HepG2 (cell line): ENCODE measurements around the gene DOCK1. TPM values are rescaled to one million over a fixed set of nuclear protein-coding genes. Genes with fewer than 3 reads are reported as not detected.
A peak's percentile ranks its signal among the peaks of the same experiment; 100 is the strongest.

Experiments used
- AKAP8 ChIP-seq: sonication (generic); formaldehyde crosslinking; IDR thresholded peaks from 2 replicates; pipeline ENCODE4 v1.5.1; 2020; ENCODE audit warnings: mild to moderate bottlenecking, missing genetic modification reagents
- FLYWCH1 ChIP-seq: sonication (generic); formaldehyde crosslinking; IDR thresholded peaks from 2 replicates; pipeline ENCODE4 v1.8.1; 2023; ENCODE audit warnings: mild to moderate bottlenecking, missing genetic modification reagents
- GZF1 ChIP-seq: sonication (generic); formaldehyde crosslinking; IDR thresholded peaks from 2 replicates; pipeline ENCODE4 v1.5.1; 2020; ENCODE audit warnings: mild to moderate bottlenecking, missing genetic modification reagents
- HDAC1 ChIP-seq: sonication (generic); formaldehyde crosslinking; IDR thresholded peaks from 2 replicates; pipeline ENCODE4 v1.5.1; 2020; ENCODE audit warnings: mild to moderate bottlenecking, missing genetic modification reagents
- HNF4A ChIP-seq: sonication (generic); formaldehyde crosslinking; IDR thresholded peaks from 2 replicates; pipeline ENCODE4 v1.4.0; 2020; ENCODE audit warnings: missing genetic modification reagents
- HNRNPUL1 ChIP-seq: fragments of 200-400 bp; formaldehyde crosslinking; IDR thresholded peaks from 2 replicates; pipeline ENCODE4 v1.6.1; 2017; ENCODE audit warnings: low read depth, mild to moderate bottlenecking, low read length, moderate library complexity
- HOXA3 ChIP-seq: sonication (generic); formaldehyde crosslinking; IDR thresholded peaks from 2 replicates; pipeline ENCODE4 v1.5.0; 2020; ENCODE audit warnings: missing genetic modification reagents
- IRX3 ChIP-seq: sonication (generic); formaldehyde crosslinking; IDR thresholded peaks from 2 replicates; pipeline ENCODE4 v1.8.1; 2023; ENCODE audit warnings: mild to moderate bottlenecking, low read depth, missing genetic modification reagents, borderline replicate concordance
- LCORL ChIP-seq, 2 experiments: fragments of 450-650 bp in 1 of 2; sonication (generic) in 1 of 2; formaldehyde crosslinking in 1 of 2; IDR thresholded peaks; 2 replicates each; pipeline versions ENCODE4 v1.5.0 to v1.6.1; 2017 to 2020; ENCODE audit warnings: antibody characterized with exemption in 1 of 2, missing genetic modification reagents in 1 of 2
- MEIS1 ChIP-seq: sonication (generic); formaldehyde crosslinking; IDR thresholded peaks from 2 replicates; pipeline ENCODE4 v1.9.0; 2021; ENCODE audit warnings: mild to moderate bottlenecking, missing genetic modification reagents, moderate library complexity, borderline replicate concordance
- MZF1 ChIP-seq: sonication (generic); formaldehyde crosslinking; IDR thresholded peaks from 2 replicates; pipeline ENCODE4 v1.8.1; 2023; ENCODE audit warnings: mild to moderate bottlenecking, missing genetic modification reagents, borderline replicate concordance
- RFX5 ChIP-seq: IDR thresholded peaks from 2 replicates; pipeline ENCODE4 v1.6.1; 2011; ENCODE audit warnings: low read depth, low read length, improper control_type of control experiment
- SAFB2 ChIP-seq: sonication (generic); formaldehyde crosslinking; IDR thresholded peaks from 2 replicates; pipeline ENCODE4 v1.5.1; 2020; ENCODE audit warnings: missing genetic modification reagents, low read depth, mild to moderate bottlenecking, borderline replicate concordance
- TARDBP ChIP-seq: sonication (generic); formaldehyde crosslinking; IDR thresholded peaks from 2 replicates; pipeline ENCODE4 v1.8.0; 2022; ENCODE audit warnings: mild to moderate bottlenecking, missing genetic modification reagents
- TP53 ChIP-seq: sonication (generic); formaldehyde crosslinking; conservative IDR thresholded peaks from 2 replicates; pipeline ENCODE4 v1.4.0; 2020; ENCODE audit warnings: missing genetic modification reagents
- ZFP37 ChIP-seq: sonication (generic); formaldehyde crosslinking; IDR thresholded peaks from 2 replicates; pipeline ENCODE4 v1.4.0; 2020; ENCODE audit warnings: missing genetic modification reagents, borderline replicate concordance
- ZFP82 ChIP-seq: sonication (generic); formaldehyde crosslinking; IDR thresholded peaks from 2 replicates; pipeline ENCODE4 v1.5.1; 2020; ENCODE audit warnings: mild to moderate bottlenecking, missing genetic modification reagents, borderline replicate concordance
- ZHX1 ChIP-seq: sonication (generic); formaldehyde crosslinking; IDR thresholded peaks from 2 replicates; pipeline ENCODE4 v1.8.1; 2022; ENCODE audit warnings: low read depth, mild to moderate bottlenecking, missing genetic modification reagents
- ZNF18 ChIP-seq: sonication (generic); formaldehyde crosslinking; IDR thresholded peaks from 2 replicates; pipeline ENCODE4 v1.8.0; 2022; ENCODE audit warnings: mild to moderate bottlenecking, missing genetic modification reagents; ENCODE audit not compliant: insufficient replicate concordance
- ZNF572 ChIP-seq: sonication (generic); formaldehyde crosslinking; IDR thresholded peaks from 2 replicates; pipeline ENCODE4 v1.5.1; 2020; ENCODE audit warnings: mild to moderate bottlenecking, missing genetic modification reagents
- ZNF720 ChIP-seq: sonication (generic); formaldehyde crosslinking; IDR thresholded peaks from 2 replicates; pipeline ENCODE4 v1.4.0; 2020; ENCODE audit warnings: missing genetic modification reagents
- ZNF747 ChIP-seq: sonication (generic); formaldehyde crosslinking; IDR thresholded peaks from 2 replicates; pipeline ENCODE4 v1.8.1; 2023; ENCODE audit warnings: missing genetic modification reagents, mild to moderate bottlenecking, borderline replicate concordance
- ZNF816 ChIP-seq: sonication (generic); formaldehyde crosslinking; IDR thresholded peaks from 2 replicates; pipeline ENCODE4 v1.8.0; 2022; ENCODE audit warnings: missing genetic modification reagents, mild to moderate bottlenecking, borderline replicate concordance
- ZNF883 ChIP-seq: sonication (generic); formaldehyde crosslinking; IDR thresholded peaks from 2 replicates; pipeline ENCODE4 v1.5.1; 2020; ENCODE audit warnings: mild to moderate bottlenecking, missing genetic modification reagents; ENCODE audit errors: not compliant biosample characterization
- polyA plus RNA-seq, 8 experiments: library from polyadenylated mRNA; depleted of rRNA in 3 of 8; stranded (reverse) in 7 of 8; unstranded in 1 of 8; fragments of >200 nt; fragmentation: Illumina TruSeq in 4 of 8; extraction: Trizol in 4 of 8; gene quantifications; 2 replicates each; pipeline versions ENCODE4 v1.2.1 to v1.2.3, GENCODE V29; 2011 to 2016; ENCODE audit warnings: low read depth in 4 of 8, missing spikeins in 1 of 8, mixed read lengths in 1 of 8; ENCODE audit not compliant: insufficient read depth in 1 of 8
- total RNA-seq, 5 experiments: library from RNA; depleted of rRNA; stranded (reverse); fragments of >200 nt; fragmentation: Illumina TruSeq; extraction: Trizol; gene quantifications; 2 replicates each; pipeline ENCODE4 v1.2.3, GENCODE V29; 2016; ENCODE audit warnings: low read depth in 1 of 5
- TF ChIP-seq, protein P1 (sequence below): sonication (generic); formaldehyde crosslinking; IDR thresholded peaks from 2 replicates; pipeline ENCODE4 v1.4.0; 2020; ENCODE audit warnings: missing genetic modification reagents, mild to moderate bottlenecking, borderline replicate concordance

The DOCK1 gene
- total and polyA plus RNA-seq, 2 of the 13 experiments (the other 11 are each of a cell fraction or from before 2014, with no cell fraction given), result 8.3 to 25.5 TPM

DNA sequence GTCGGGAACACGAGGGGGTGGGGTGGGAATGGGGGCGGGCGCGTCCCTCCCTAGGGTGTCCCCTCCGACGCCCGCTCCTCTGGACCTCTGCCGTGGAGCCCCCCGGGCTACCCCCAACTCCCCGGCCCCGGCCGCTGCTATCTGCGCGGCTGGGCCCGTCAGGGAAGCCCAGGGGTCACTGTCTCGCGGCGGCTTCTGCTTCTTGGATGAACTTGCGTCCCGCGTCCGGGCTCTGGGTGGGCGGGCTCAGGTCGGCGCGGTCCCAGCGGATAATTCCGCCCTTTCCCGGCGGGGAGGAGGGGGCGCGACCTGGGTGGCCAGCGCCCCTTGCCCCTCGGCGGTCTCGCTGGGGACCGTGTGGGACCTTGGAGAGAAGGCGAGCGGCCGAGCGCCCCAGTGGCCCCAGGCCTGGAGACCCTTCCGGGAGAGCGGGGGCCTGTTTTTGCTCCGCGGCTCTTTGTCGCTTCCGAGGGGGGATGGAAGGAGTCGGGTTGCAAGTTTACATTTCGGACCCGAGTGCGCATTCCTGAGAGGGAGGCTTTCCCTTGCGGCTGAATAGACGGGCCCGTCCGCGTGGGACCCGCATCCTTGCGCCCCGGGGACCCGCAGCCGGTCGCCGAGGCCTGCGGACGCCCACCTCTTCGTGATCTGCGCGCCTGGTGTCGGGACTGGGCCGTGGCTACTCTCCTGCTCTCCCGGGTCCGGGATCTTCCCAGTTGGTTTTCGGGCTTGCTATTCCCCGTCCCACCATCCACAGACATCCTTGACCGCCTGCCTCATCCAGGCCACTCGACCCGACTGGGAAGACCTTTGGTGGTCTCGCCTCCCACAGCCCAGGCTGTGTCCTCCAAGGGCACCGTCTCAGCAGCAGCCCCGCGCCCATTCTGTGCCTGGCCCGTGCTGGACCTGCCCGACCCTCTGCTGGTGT lies 812 bp downstream of the DOCK1 start (continued):
- no peak for TF ChIP-seq ZHX1 (CRISPR knock-in tag)
- no peak for TF ChIP-seq IRX3 (CRISPR knock-in tag)
- no peak for TF ChIP-seq RFX5
- no peak for TF ChIP-seq HNF4A (CRISPR knock-in tag)
- TF ChIP-seq ZFP82, result no peak
- TF ChIP-seq FLYWCH1 (CRISPR knock-in tag), result no peak
- TF ChIP-seq, protein P1, sequence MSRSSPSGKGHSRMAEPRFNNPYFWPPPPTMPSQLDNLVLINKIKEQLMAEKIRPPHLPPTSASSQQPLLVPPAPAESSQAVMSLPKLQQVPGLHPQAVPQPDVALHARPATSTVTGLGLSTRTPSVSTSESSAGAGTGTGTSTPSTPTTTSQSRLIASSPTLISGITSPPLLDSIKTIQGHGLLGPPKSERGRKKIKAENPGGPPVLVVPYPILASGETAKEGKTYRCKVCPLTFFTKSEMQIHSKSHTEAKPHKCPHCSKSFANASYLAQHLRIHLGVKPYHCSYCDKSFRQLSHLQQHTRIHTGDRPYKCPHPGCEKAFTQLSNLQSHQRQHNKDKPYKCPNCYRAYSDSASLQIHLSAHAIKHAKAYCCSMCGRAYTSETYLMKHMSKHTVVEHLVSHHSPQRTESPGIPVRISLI (CRISPR knock-in tag), result no peak
- no peak for TF ChIP-seq MZF1 (CRISPR knock-in tag)
- no peak for TF ChIP-seq HDAC1 (CRISPR knock-in tag)
- no peak for TF ChIP-seq GZF1 (CRISPR knock-in tag)
- no peak for TF ChIP-seq TARDBP (CRISPR knock-in tag)
- no peak for TF ChIP-seq LCORL (IDR thresholded peaks at IDR 0.05)
- TF ChIP-seq LCORL (CRISPR knock-in tag; IDR thresholded peaks at IDR 0.05), result peak; percentile 56; the same call in 1 of the 2 replicates
- no peak for TF ChIP-seq ZNF747 (CRISPR knock-in tag)
- TF ChIP-seq ZNF816 (CRISPR knock-in tag), result no peak
- no peak for TF ChIP-seq ZFP37 (CRISPR knock-in tag)
- no peak for TF ChIP-seq MEIS1
- no peak for TF ChIP-seq AKAP8 (CRISPR knock-in tag)
- no peak for TF ChIP-seq ZNF883 (CRISPR knock-in tag)
- no peak for TF ChIP-seq HNRNPUL1
- 0 out of 2 replicates have a peak, but pooled peaks have one; percentile 19 for TF ChIP-seq HOXA3 (CRISPR knock-in tag)
- TF ChIP-seq ZNF720 (CRISPR knock-in tag), result no peak
- no peak for TF ChIP-seq TP53
- TF ChIP-seq SAFB2 (CRISPR knock-in tag), result no peak
- TF ChIP-seq ZNF572 (CRISPR knock-in tag), result no peak
- TF ChIP-seq ZNF18, result no peak
